Right atrium auricular region (tissue), 2 donors: Measurements from ENCODE around the gene IL1RN. TPM values are rescaled to one million over a fixed set of nuclear protein-coding genes. Genes with fewer than 3 reads are reported as not detected.

Experiments used
- DNase-seq: peaks from one replicate; pipeline ENCODE4 v3.0.0-alpha.2; 2019; ENCODE audit warnings: low spot score
- H3K27ac ChIP-seq, 2 donors: fragments of 200-600 bp; sonication (generic); 1 replicate in 1 of 2; 2 replicates in 1 of 2; pipeline ENCODE4 v1.5.1; 2016 to 2019
- H3K27me3 ChIP-seq, 2 donors: fragments of 200-600 bp; sonication (generic); one replicate each; pipeline versions ENCODE4 v1.5.1 to v1.6.0; 2017 to 2019
- H3K36me3 ChIP-seq: fragments of 200-600 bp; sonication (generic); one replicate; pipeline ENCODE4 v1.5.1; 2016
- H3K4me1 ChIP-seq, 2 donors: fragments of 200-600 bp; sonication (generic); one replicate each; pipeline versions ENCODE4 v1.5.1 to v1.6.0; 2017 to 2019
- H3K4me3 ChIP-seq, 2 donors: fragments of 200-600 bp; sonication (generic); 1 replicate in 1 of 2; 2 replicates in 1 of 2; pipeline ENCODE4 v1.5.1; 2017 to 2019; ENCODE audit warnings: mild to moderate bottlenecking in 1 of 2, moderate library complexity in 1 of 2
- H3K9me3 ChIP-seq, 2 donors: fragments of 200-600 bp; sonication (generic); one replicate each; pipeline ENCODE4 v1.5.1; 2019
- total RNA-seq, 2 donors: library from RNA; depleted of rRNA; stranded (reverse); fragments of >200 nt; gene quantifications; one replicate each; pipeline ENCODE4 v1.1.0, GENCODE V29; 2016
- TF ChIP-seq, protein P1 (sequence below), 2 donors: fragments of 200-600 bp; sonication (generic); IDR thresholded peaks; one replicate each; pipeline ENCODE4 v1.5.1; 2019; ENCODE audit warnings: antibody characterized with exemption in 2 of 2

IL1RN gene
- total RNA-seq, 2 donors from 2014 or later = 0.41 to 1.3 TPM

GRCh38 chr2:113133704-113134598 is 6.6 kb downstream of the IL1RN start:
- no peaks in the 10 kb centered on the region for H3K9me3 ChIP-seq
- TF ChIP-seq, protein P1, sequence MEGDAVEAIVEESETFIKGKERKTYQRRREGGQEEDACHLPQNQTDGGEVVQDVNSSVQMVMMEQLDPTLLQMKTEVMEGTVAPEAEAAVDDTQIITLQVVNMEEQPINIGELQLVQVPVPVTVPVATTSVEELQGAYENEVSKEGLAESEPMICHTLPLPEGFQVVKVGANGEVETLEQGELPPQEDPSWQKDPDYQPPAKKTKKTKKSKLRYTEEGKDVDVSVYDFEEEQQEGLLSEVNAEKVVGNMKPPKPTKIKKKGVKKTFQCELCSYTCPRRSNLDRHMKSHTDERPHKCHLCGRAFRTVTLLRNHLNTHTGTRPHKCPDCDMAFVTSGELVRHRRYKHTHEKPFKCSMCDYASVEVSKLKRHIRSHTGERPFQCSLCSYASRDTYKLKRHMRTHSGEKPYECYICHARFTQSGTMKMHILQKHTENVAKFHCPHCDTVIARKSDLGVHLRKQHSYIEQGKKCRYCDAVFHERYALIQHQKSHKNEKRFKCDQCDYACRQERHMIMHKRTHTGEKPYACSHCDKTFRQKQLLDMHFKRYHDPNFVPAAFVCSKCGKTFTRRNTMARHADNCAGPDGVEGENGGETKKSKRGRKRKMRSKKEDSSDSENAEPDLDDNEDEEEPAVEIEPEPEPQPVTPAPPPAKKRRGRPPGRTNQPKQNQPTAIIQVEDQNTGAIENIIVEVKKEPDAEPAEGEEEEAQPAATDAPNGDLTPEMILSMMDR (IDR thresholded peaks at IDR 0.05) = no peak
- H3K27ac ChIP-seq = no peak overlapping the region
- no peak overlapping the region for H3K4me3 ChIP-seq
- H3K27me3 ChIP-seq = no peaks in the 10 kb centered on the region
- DNase-seq = peak; percentile 44
- no peaks in the 10 kb centered on the region for H3K36me3 ChIP-seq
- H3K4me1 ChIP-seq = no peaks in the 10 kb centered on the region

- no peak overlapping the region for H3K4me3 ChIP-seq
- DNase-seq = peak; percentile 21
- no peaks in the 10 kb centered on the region for H3K27me3 ChIP-seq
- no peaks in the 10 kb centered on the region for H3K36me3 ChIP-seq
- no peaks in the 10 kb centered on the region for H3K9me3 ChIP-seq
- no peak overlapping the region for H3K27ac ChIP-seq
- no peaks in the 10 kb centered on the region for H3K4me1 ChIP-seq
- TF ChIP-seq, protein P1 (IDR thresholded peaks at IDR 0.05) = no peak
These were observed 7.3 kb downstream of the IL1RN start for GRCh38 chr2:113134717-113135116.

DNA sequence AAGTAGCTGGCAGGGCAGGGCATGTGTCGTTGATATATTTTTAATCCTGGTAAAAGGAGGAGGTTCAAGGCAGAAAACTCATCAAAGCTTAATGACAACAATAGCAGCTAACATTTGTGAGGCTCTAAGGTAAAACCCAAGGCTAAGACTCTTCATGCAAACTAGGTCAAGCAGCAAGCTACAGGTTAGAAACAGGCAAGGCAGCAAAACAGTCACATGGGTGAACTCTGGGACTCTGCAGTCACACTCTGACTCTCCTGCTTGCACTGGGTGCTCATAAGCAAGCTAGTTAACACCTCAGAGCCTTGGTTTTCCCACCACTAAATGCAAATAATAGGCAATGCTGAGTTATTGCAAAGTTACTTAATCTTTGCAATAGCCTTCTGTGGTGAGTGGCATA is 7.9 kb downstream of the IL1RN start:
- Histone ChIP-seq H3K9me3 (no peaks in the 10 kb centered on the region), H3K36me3 (no peaks in the 10 kb centered on the region), H3K27ac (no peak overlapping the region), H3K4me1 (no peaks in the 10 kb centered on the region), H3K27me3 (no peaks in the 10 kb centered on the region), H3K4me3 (no peak overlapping the region)
- TF ChIP-seq, protein P1 (IDR thresholded peaks at IDR 0.05) = no peak
- DNase-seq = peak; percentile 23

DNA sequence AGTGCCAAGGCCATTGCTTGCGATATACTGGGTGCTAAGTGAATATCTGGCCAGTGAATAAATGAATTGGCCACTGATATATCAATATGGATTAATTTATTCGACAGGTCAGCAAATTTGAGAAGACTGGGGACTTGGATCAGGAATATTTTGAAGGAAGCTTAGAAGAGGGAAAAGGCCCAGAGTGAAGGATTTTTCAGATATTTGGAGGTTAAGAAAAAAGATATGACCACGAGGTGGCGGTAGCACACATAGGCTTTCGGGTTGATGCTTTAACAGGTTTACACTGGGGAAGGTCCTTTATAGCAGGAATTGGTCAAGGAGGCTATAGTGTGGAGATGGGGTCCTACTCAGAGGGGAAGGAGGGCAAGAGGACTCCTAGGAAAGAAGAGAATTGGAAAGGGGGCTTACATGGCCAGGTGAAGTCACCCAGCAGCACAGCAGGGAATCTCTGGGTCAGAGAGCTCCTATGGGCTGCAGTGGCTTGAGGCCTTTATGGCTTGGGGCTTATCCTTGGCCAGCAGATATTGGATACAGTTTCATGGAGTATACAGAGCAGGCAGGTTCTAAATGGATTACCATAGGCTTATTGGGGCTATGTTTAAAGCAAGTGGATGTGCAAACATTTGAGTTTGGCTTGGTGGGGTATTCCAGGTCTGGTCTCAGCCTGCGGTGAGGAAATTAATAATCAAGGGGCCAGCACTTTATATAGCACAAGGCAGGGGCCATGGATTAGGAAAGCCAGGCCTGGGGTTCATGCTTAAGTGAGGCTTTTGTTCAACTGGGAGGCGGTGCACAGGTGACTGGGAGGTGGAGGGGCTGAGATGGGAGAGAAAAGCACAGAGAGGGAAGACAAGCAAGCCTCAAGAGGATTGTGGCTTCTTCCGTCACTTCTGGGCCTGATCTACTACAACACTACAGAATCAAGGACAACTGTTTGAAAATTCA is 9.7 kb downstream of the IL1RN start:
- Histone ChIP-seq H3K27me3 (no peaks in the 10 kb centered on the region), H3K27ac (no peak overlapping the region), H3K36me3 (no peaks in the 10 kb centered on the region), H3K4me1 (no peaks in the 10 kb centered on the region), H3K9me3 (no peaks in the 10 kb centered on the region), H3K4me3 (no peak overlapping the region)
- TF ChIP-seq, protein P1 (IDR thresholded peaks at IDR 0.05) = peak; percentile 19 to 71
- DNase-seq = peak; percentile 50

DNA sequence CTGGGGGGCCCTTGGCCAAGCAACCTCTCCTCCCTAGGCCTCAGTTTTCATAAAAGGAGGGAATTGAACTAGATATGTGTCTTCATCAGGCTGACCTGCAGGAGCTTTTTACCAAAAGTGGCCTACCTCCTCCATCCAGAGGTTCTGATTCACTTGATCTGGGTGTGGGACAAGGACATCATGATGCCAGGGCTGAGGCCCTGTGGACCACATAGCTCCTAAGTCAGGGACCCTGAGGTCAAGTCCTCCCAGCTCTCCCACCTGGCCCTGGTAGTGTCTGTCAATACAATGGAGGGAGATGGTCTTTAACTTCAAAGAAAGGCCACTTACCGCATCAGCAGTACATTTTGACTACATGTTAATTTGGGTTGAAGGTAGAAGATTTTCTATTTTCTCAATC is 10.4 kb downstream of the IL1RN start:
- DNase-seq = peak; percentile 32
- Histone ChIP-seq H3K27ac (no peak overlapping the region), H3K36me3 (no peaks in the 10 kb centered on the region), H3K9me3 (no peaks in the 10 kb centered on the region), H3K4me3 (no peak overlapping the region), H3K27me3 (no peaks in the 10 kb centered on the region), H3K4me1 (no peaks in the 10 kb centered on the region)
- TF ChIP-seq, protein P1 (IDR thresholded peaks at IDR 0.05) = no peak
